Fibroblast of skin of left biceps (primary cell): ENCODE measurements around the gene FADS1.

ENCODE experiments used
- DNase-seq, 2 experiments: peaks; one replicate each; pipeline ENCODE4 v3.0.0-alpha.2; 2013; ENCODE audit warnings: low read depth in 2 of 2

The FADS1 gene

DNA sequence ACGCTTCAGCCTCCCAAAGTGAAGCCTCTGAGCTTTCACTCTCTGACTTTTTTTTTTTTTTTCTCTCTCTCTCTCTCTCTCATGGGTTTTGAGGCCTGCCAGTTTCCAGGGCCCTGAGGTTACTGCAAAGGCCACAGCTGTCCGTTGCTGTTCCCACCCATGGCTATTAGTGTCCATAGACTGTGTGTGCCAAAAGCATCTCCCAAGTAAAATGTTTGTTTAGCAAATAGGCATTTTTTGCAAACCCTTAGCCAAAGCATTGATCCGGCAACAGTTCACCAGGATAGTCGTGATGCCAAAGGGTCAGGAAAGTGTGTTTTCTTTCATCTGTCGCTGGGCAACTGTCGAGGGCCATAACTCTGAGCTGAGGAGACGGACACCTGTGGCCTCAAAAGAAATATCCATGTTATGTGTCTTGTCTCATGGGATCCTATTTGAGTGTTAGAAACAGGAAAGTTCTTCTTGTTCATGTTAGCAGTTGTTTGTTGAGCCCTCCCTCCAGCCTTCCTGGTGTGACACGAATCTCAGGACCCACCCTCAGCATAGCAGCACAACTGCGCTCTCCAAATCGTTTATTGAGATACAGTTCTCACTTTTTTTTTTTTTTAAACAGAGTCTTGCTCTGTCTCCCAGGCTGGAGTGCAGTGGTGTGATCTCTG is 29.7 kb upstream of the FADS1 start:
- DNase-seq, result no peak

DNA sequence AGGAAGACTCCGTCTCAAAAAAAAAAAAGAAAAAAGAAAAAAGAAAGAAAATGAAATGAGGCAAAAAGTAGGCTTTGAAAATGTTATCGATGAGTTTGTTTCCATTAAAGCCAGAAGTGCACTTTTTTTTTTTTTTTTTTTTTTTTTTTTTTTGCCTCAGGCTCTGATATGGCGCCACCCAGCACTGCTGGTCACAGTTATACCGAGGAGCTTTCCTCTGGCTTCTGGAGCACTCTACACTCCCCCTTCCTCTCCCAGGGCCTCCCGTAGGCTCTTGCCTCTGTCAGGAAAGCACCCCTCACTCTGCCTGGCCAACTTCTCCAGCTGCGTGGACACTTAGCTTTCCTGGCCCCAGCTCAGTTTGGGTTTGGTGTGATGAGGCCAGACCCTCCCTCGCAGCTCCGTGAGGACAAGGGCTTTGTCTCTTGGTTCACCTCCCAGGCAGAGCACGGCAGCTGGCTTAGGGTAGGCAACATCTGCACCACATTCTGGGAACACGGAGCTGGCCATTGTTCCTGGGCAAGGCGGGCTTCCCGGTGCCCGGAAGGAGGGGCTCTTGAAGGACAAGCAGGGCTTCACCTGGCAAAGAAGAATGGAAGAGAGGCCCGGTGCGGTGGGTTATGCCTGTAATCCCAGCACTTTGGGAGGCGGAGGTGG is 28.2 kb upstream of the FADS1 start:
- DNase-seq, result no peak

DNA sequence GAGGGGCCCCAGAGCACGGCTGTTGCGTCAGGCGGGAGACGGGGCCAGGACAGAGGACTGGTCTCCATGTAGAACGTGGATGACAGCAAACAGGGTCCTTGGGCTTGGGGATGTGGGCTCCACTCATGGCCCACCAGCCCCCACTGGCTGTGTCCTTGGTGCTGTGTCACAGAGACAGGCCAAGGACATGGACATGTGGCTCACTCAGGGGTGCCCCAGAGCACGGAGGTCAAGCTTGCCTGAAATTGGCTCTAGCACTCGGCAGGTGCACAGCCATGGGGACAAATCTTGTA is 25.7 kb upstream of the FADS1 start:
- no peak for DNase-seq

DNA sequence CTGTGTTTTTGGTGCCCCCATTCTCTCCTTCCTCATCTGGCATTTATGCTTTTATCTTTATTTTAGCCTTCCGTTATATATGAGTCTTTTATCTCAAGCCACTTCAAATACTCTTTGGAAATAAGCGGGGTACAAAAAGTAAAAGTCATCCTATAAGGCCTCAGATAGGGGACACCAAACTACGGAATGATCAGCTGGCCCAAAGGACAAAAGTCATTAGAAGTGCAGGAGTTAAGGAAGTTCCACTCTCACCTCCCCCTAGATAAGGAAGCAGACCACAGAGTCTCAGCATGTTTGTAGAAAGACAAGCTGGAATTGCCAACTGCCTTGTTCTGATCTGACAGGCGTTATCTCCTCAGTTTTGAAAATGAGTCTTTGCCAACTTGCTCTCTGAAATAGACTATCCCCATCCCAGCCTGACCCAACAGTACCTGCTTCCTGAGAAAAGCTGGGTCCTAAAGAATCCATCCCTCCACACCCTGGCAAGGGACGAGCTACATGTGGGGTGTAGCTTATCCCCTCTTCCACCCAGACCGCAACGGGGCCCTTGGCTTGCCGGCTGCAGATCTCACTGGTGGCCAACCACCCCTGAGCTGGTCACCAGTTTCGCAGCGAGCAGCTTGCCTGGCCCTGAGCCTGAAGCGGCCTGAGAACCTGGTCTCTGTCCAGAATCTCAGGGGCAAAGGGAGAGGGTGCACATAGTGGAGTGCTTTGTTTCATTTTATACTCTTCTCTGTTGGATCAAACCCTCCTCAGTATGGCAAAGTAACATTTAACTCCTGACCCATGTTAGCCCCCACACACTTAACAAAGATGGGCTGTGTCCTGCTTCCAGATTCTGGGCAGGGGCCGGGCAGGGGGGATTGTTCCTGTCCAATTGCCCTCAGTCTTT is 25.1 kb upstream of the FADS1 start:
- no peak for DNase-seq

DNA sequence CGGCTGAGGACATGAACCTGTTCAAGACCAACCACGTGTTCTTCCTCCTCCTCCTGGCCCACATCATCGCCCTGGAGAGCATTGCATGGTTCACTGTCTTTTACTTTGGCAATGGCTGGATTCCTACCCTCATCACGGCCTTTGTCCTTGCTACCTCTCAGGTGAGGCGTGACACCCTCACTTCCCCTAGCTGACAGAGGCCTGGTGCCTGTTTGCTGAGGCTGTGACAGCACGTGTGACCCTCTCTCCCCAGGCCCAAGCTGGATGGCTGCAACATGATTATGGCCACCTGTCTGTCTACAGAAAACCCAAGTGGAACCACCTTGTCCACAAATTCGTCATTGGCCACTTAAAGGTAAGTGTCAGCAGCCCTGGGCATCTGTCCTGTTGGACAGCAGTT is 23.6 kb upstream of the FADS1 start:
- no peak for DNase-seq

DNA sequence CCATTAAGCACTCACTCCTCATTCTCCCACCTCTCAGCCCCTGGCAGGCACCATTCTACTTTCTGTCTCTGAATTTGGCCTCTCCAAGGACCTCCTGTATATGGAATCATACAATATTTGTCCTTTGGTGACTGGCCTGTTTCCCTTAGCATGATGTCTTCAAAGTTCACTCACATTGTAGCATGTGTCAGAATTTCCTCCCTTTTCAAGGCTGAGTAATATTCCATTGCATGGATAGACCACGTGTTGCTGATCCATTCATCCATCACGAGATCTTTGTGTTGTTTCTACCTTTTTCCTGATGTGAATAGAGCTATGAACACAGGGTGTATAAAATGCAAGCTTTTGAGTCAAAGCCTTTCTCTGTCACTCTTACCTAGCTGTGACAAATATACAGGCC is 22.9 kb upstream of the FADS1 start:
- DNase-seq, result no peak

DNA sequence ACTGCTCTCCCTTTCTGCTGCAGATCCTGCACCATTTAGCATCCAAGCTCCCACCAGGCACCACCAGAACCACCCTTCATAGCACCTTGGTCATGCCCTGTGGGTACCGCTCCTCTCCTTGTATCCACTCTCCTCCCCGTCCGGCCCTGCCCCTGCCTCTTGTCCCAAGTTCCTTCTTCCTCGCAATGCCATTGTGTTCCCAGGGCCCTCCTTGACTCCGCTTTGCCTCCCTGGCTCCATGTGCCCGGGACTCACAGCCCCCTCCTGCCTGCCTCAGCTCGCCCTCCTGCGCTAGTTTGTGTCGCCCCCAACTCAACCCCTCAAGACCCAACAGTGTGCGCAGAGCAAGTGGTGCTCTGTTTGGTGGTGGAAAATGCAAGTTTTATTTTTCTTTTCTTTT is 22.1 kb upstream of the FADS1 start:
- DNase-seq, result no peak

DNA sequence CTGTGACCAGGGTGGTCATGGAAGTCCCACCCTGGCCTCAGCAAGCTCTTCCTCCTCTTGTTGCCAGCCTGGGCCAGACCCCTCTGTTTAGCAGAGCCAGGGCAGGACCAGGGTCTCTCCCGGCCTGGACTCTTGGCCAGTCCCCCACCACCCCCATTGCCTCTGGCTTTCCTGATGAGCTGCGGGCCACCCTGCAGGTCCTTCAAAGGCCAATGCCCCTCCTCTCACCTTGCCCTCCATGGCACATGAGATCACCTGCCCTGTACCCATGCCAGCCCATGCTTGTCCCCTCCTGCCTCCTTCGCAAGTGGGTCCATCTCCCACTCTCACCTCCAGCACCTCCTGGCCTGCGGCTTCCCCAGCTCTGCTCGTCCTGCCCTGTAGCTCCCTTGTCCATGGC is 21.7 kb upstream of the FADS1 start:
- no peak for DNase-seq

DNA sequence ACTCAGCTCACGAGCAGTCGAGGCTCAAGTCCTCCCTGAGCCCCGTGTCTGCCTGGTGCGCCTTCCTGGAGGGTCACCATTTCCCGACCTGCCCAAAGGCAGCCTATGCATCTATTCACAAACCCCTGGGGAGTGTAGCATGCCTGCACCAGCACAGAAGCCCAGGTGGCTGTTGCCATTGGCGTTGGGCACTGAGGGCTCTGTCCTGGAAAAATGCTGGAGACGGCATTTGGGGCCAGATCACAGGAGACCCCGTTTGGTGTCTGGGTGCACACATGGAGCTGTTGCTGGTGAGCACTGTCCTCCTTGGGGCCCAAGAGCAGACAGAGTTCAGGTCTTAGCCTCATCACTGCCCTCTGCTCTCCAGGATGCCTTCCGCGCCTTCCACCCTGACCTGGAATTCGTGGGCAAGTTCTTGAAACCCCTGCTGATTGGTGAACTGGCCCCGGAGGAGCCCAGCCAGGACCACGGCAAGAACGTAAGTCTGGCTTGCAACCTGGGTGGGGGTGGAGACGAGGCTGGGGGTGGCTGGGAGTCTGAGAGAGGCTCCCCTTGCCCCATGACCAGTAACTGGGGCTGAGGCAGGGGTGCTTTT is 20.7 kb upstream of the FADS1 start:
- no peak for DNase-seq

DNA sequence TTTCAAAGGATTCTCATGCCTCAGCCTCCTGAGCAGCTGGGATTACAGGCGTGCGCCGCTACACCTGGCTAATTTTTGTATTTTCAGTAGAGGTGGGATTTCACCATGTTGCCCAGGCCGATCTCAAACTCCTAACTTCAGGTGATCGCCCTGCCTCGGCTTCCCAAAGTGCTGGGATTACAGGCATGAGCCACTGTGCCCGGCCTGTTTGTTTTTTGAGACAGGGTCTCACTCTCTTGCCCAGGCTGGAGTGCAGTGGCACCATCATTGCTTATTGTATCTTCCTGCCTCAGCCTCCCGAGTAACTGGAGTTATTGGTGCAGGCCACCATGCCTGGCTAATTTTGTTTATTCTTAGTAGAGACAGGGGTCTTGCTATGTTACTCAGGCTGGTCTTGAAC is 19.4 kb upstream of the FADS1 start:
- no peak for DNase-seq

DNA sequence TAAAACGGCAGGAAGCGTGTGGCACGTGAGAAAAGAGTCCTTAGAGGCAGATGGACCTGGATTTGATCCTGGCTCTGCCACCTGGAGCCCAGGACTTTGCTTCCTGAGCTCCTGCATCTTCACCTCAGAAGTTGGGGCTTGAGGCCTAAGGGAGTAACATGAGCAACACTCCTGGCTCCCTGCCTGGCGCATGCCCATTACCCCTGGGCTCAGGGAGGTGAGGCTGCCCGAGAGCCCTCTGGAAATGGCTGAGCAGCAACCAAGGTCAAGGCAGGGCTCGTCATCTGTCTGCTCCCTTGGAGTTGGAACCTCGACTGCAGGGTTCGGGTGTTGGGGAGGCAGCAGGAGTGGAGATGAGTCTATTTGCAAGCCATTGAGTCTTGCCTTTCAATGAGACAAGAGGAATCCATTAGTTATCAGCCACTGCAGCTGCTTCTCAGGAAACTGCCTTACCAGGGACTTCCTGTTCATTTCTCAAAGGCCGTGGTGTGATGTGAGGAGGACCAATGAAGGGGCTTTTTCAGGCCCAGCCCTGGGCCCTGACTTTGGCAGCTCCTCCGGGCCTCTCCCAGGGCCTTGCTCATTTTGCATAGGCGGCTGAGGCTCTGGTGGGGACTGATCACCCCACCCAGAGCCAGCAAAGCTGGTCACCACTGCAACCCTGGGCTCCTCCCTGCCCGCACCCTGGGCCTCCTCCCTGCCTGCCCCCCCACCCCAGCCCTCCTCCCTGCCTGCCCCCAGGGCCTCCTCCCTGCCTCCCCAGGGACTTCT is 17.7 kb upstream of the FADS1 start:
- DNase-seq, result no peak

DNA sequence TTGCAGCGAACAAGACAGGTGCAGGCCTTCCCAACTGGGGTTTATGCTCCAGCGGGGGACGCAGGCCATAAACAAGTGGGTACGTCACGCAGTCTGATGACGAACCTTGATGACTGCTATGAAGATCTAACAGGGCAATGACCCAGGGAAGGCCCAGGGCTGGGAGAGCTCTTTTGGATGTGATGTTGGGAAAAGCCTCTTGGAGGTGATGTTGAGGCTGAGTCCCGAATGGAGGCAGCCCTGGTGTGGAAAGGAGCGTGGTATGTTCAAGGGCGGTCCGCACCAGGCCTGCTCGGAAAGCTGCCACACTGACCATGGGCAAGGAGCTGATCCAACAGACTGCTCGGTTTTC is 17.1 kb upstream of the FADS1 start:
- DNase-seq, result no peak

DNA sequence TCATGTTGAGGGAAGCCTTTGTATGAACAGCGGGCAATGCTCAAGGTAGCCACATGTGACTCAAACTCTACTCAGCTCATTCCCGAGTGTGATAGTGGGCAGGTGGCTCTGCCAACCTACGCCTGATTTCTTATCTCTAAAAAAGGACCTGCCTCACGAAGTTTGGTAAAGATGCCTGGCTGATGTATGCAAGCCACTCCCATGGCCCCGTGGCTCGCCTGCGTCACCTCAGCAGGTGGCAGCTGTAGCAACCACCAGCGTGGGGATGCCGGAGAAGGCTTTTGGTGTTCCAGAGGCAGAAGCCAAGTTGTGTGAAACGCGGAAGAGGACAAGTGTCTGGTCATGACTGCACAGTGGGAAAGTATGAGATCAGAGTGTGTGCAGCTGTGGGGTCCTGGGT is 16.7 kb upstream of the FADS1 start:
- no peak for DNase-seq

DNA sequence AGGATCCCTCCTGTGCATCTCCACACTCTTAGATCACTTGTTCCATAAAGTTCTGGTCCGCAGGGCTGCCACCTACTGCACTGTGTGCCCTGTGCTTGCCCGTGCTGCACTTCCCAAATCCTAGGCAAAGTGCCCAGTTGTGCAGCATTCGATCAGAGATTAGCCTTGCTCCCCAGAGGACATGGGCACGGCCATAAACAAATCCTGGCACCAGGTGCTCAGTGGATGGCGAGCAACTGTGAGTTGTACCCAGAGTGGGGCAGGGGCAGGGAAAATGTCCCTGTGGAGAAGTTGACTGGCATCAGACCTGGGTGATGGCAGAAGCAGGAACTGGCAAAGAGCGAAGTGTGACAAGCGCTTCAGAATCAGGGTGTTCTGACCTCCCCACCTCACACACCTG is 16.0 kb upstream of the FADS1 start:
- DNase-seq, result no peak

DNA sequence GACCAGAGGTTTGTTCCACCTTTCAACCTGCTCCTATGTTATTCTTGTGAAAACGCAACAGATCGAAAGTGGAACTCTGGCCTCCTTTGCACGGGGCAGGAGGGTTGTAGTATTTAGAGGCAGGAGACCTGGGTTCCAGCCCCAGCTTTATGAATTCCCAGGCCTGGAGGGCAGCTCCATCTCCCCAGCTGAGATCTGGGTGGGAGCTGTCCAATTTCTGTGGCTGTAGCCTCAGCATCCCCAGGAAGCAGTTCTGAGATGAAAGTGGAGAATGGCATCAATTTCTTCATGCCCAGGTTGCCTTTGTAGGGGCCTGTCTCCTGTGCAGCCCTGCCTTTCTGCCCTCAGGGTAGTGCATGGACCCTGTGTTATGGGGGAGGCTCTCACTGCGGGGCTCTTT is 15.4 kb upstream of the FADS1 start:
- no peak for DNase-seq

DNA sequence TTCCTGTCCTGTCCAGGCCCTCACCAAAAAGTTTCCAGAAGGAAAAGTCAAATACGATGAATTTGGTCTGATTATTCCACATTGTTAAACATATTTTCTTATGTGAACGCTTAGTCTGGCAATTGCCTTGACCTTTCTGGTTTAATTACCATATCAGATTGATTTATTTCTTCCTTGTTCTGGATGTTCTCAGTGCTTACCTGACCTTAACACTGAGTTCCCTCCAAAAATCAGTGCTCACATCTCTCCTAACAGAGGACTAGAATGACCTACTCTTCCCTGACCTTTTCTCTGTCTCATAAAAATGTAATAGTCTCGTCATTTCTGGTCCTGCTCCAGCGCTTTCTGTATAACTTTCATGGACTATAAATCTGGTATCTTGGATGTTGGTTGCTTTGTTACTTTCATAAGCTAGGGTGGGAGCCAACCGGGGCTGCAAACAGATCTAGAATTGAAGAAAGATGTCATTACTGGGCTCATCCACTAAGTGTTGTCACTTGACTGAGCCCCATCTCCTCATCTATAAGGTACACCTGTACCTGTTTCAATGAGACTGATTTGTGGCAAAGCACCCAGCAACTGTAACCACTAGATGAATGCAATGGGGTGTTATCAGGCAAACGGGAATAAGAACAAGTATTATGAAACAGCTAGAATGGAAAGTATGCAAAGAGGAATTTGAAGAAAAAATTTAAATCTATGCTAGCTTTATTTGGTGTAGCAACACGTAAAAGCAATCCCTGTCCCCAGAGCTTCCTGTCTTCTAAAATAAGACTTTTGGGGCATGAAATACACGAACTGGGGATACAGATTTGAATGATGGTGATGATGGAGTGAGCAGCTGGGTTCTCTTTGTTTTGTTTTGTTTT is 13.7 kb upstream of the FADS1 start:
- no peak for DNase-seq

DNA sequence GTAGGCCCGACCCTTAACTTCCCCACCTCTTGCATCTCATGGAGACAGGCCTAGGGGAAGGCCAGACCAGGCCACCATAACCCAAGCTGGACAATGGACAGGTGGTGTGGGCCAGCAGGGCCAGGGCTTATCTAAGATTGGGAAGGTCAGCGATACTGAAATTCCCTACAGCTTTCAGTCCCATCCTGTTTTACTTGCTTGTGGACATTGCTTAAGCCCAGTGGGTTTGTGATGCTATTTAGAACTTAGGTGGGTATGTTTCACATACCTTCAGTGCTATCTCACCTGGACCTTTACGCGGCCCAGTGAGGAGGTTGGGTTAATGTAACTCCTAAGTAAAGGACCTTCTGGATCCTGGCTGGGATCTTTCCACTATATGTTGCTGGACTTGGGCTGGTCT is 13.0 kb upstream of the FADS1 start:
- DNase-seq, result no peak

DNA sequence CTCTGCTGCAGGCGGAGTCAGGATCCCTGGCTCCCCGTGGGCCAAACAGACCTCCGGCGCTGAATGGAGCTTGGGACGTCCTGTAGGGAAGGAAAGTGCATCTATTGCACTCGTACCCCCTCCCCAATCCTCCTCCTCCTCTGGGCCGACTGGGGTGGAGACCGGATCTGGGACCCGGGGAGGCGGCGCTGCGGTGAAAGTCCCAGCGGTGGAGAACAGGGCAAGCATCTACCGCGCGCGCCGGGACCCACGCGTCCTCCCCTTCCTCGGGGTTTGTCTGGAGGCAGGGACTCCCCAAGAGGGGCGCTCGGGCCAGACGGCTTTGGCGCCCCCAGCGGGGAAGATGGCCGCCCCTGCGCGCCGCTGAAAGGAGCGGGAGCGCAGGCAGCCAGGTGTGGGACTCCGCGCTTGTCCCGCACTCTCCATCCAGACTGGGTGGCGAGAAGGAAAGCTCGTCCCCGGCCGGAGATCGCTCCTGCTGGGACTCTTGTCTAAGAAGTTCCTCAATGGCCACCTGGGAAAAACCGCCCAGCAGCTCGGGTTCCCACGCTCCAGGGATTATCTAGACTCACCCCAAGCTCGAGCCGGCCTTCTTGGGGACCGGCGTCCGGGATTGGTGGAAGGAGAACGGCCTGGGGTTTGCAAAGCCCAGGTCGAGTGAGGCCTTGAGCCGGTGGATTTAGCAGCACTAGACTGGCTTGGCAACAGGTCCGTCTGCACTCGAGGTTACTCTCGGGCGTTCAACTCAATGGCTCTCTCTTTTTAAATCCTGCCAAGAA is 12.0 kb upstream of the FADS1 start:
- DNase-seq, result no peak

DNA sequence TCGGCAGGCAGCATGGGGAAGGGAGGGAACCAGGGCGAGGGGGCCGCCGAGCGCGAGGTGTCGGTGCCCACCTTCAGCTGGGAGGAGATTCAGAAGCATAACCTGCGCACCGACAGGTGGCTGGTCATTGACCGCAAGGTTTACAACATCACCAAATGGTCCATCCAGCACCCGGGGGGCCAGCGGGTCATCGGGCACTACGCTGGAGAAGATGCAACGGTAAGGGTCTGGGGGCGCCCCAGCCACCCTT is 11.5 kb upstream of the FADS1 start:
- no peak for DNase-seq

DNA sequence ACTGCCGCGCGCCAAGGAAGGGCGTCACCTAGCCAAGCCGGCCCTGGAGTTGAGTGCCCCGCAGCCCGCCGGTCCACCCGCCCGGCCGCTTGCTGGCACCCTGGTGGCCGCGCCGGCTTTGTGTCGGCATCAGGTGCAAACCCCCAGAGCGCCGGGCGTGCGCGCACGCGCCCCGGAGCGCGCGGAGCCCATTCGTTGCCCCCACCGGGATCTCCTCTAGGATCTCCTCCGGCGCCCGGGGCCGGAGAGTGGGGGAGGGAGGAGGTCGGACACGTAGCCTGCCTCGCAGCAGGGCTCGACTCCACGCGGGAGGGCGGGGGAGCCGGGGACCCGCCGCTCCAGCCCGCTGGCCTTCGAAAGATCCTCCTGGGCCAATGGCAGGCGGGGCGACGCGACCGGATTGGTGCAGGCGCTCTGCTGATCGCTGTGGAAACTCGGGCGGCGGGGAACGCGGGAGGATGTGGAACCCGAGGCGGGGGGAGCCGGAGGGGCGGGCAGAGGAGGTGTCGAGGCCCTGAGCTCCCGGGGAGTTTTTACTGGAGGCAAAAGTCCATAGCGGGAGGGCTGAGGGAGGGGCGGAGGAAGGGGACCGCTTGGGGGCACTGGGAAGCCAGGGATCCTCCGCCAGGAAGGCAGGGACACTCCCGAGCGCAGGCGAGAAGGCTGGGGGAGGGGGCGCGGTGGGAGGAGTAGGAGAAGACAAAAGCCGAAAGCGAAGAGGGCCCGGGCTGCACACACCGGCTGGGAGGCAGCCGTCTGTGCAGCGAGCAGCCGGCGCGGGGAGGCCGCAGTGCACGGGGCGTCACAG is 11.0 kb upstream of the FADS1 start, which contains the start of gene FADS2:
Gene FADS2, plus strand, starts transcription at position 730 of the 808 bp plus-strand sequence. CDS start 91 bp downstream, outside the sequence.
- DNase-seq, result peak; percentile 80 to 83
